HG03159 (cell line): ENCODE data around the gene ARNT2.
"Not testable (repeated sequence)": the region's sequence is repeated elsewhere in the genome, so short reads cannot be mapped to it uniquely, and the experiment has no call there.

ENCODE experiments used
- ATAC-seq: cut with Tn5 transposase; IDR thresholded peaks from one replicate; pipeline ENCODE4 v1.9.1; 2021; ENCODE audit warnings: mild to moderate bottlenecking, moderate library complexity; ENCODE audit not compliant: unreplicated experiment

The ARNT2 gene

DNA sequence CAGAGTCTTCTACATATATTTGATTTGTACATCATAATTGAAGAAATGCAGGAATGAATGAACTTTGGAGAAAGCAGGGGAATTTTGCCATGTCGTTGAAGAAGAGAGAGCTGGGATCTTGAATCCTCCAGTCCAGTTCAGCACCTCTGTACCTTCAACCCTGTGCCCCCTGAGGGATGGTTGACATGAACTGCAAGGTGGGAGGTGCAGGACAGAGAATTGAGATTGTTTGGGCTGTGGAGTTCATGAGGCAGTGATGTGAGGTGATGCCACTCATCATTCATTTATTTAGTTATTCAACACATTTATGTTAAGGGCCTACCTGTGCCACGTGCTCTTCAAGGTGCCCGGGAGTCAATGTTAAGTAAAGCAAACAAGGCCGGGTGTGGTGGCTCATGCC lies 104.6 kb downstream of the ARNT2 start:
- ATAC-seq = no peak

DNA sequence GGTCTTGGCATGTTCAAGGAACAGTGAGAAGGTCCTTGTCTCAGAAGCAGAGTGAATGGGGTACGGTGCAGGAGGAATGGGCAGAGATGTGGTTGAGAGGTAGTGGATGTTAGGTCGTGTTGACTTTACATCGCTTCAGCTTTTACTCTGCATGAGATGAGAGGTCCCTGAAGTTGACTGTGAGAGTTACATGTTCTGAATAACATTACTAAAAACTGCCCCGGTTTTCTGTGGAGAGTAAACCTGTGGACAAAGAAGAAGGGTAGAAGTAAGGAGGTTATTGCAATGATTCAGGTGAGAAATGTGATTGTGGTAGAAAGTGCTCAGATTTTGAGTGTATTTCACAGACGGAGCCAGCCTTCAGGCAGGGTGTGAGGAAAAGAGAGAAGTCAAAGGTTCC lies 105.6 kb downstream of the ARNT2 start:
- ATAC-seq = no peak

DNA sequence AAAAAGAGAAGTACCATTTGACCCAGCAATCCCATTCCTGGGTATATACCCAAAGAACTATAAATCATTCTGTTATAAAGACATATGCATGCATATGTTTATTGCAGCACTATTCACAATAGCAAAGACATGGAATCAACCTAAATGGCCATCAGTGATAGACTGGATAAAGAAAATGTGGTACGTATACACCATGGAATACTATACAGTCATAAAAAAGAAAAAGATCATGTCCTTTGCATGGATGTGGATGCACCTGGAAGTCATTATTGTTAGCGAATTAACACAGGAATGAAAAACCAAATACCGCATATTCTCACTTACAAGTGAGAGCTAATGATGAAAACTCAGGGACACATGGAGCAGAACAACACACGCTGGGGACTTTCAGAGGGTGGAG lies 106.8 kb downstream of the ARNT2 start:
- not testable (repeated sequence) for ATAC-seq

DNA sequence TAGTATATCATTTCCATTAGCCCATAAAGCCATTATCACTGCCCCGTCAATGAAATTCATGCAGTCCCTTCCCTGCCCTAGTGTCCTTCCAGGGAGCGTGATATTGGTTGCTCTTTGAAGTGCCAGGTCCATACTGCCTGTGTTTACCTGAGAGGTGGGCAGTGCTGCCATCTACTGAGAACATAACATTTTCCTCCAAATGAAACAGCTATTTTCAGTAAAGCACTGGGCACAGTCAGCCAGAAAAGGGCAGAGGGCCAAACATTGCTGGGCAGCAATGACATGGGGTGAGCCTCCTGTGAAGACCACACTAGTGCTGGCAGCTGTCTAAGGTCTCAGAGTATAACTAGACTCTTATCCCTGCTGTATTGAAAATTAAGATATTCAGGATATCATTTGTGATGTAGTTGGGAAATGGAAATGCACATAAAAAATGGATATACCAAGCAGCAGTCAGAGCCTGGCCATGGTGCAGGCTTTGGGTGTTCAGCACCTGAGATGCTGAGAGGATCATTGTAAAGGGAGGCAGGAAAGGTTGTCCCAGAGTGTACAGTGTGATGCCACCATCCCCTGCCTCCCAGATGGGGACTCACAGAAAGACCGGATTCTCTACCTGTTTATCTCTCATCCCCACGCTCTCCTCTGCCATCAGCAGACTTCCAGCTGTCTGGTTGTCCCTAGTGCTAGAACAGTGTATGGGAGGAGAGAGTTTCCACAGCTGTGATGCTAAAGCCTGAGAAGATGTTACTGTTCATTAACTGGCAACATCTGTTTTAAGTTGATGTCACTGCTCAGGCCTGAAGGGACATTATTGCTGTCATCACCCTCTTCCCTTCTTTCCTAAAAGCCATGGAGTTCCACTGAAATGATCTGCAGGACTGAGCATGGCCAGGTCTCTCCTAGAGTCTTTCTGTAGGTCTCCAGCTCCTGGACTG lies 108.8 kb downstream of the ARNT2 start:
- ATAC-seq = no peak

DNA sequence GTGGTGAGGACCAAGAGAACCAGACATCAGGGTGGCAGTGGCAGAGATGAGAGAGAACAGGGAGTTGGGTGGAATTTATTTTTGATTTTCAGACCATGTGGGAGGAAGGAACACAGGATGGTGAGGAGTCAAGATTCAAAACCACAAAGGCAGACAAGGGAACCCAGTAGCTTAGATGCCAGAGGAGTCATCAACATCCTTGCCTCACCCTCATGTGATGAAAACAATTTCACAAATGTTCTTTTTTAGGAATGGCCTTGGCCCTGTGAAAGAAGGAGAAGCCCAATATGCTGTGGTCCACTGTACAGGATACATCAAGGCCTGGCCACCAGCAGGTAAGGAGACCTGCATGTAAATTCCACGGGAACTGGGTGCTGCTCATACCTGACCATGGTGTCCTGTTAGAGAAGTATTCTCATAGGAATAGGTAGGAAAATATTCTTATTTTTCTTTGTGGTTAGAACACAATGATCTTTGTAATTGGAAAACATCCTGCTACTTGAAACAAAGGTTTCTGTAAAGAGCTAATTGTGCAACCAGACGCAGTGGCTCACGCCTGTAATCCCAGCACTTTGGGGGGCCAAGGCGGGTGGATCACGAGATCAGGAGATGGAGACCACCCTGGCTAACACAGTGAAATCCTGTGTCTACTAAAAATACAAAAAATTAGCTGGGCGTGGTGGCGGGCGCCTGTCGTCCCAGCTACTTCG lies 110.0 kb downstream of the ARNT2 start:
- ATAC-seq = no peak

DNA sequence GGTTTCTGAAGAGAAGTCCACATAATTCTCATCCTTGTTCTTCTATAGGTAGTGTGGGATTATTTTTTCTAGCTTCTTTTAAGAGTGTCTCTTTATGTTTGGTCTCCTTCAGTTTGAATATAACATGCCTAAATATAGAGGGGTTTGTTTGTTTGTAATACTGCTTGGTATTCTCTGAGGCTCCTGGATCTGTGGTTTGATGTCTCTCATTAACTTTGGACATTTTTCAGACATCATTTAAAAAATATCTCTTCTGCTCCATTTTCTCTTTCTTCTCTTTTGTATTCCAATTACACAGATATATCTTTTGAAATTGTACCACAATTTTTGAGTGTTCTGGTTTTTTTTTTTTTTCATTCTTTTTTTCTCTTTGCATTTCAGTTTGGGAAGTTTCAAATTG lies 113.1 kb downstream of the ARNT2 start:
- no peak for ATAC-seq

DNA sequence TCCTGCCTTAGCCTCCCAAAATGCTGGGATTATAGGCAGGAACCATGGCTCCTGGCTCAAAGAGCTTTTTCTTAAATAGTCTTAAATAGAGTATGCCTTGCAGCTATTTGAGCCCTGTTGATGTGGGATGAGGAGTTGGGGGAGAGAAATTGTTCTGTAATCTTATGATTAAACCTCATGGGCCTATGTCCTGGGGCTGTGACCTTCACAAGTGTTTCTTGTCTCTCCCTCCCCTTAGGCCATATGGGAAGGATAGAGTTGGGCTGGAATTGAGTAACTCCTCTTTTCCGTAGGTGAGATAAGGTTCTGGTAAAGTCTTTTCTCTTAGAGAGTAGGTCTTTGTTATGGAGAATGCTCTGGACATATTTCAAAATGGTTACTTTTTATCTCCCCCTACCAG lies 114.3 kb downstream of the ARNT2 start:
- no peak for ATAC-seq

DNA sequence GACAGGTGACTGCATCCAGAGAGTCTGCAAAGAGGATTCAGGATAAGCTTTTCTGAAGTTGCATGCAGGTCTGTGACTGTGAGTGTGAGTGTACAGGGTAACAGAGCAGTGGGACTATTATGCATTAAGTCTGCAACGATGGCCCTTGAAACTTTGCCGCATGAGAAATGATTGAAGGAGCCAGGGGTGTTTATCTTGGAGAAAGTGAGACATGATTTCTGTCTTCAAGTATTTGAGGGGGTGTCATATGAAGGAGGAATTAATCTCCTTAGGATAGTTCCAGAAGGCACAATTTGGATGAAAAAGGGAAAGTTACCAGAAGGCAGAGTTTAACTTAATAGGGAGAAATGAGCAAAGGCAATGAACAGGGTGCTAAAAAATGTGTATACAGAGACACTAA lies 119.6 kb downstream of the ARNT2 start:
- ATAC-seq = no peak

DNA sequence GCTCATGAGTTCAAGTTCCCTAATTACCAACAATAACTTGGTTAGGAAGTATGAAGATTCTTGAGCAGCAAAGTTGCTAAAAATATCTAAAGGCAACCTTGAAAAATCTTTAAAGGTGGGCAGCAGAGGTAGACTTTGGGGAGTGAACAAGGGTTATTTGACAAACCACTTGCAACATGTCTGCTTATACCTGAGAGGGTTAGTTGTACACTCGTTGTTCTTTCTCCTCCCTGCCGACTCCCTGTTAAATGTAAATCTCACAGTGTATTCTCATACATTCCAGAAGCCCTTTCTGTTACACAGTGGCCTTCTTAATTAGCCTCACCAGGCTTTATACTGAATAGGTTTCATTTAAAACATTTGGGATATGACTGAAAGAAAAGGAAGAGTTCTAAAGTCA lies 121.7 kb downstream of the ARNT2 start:
- ATAC-seq = no peak

DNA sequence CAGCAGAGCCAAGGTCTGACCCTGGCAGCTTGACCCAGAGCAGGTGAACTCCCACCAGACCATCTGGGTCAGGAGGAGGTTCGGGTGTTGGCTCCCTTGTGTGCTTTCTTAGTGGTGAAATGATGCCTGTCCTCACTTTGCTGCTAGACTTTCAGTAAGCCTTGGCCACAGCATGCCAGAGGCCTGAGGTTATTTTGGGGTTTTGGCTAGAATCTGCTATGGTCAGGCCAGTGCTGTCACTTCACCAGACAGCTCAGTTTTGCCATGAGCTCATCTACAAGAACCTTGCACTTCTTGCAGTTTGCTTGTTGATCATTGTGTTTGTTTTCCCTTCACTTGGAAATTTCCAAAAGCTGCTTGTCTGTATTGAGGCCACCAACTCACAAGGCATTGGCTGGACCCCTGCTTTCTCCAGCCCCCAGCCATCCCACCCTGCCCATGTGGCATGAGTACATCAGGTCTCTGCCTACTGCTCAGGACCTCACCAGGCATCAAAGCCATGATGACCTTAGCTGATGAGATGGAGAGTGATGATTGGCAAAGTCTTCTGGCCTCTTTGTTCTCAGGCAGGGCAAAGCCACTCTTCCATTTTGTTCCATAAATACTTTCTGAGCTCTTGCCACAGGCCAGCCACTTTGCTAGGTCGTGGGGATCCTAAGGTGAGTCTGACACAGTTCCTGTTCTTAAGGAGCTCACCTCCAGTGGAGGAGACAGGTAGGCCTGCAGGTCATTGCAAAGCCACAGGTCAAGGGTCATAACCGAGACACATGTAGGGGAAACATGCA lies 122.6 kb downstream of the ARNT2 start:
- ATAC-seq = no peak

DNA sequence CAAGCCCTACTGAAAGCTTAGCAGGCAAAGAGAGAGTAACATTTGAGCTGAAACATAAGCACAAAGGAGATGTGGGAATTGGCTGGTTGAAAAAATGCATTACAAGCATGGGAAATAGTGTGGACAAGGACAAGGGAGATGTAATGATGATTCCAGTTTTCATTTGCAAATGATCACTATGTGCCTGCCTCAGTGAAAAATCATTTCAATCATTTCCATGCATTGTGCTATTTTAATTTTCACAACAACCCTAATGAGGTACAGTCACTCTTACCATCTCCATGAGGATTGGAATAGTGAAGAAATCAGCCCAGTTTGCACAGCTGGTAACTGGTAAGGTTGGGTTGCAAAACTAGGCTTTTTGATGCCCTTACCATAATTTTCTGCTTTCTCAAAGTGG lies 123.2 kb downstream of the ARNT2 start:
- no peak for ATAC-seq

DNA sequence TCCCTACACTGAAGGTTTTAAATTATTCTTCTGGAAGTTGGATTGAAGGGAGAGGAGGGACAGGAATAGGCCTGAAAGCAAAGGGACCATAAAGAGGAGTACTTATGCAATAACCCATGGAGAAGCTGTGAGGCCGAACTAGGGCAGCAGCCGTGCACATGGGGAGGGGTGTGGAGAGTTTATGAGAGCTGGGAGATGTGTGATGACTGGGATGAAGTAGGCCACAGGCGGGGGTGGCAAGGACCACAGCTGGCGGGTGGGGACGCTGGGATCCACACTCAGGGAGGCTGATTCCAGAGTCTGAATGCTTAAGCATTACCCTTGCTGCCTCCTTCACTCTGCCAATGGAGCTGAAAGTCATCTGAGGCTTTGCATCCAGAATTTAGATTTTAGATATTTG lies 123.8 kb downstream of the ARNT2 start:
- ATAC-seq = no peak

DNA sequence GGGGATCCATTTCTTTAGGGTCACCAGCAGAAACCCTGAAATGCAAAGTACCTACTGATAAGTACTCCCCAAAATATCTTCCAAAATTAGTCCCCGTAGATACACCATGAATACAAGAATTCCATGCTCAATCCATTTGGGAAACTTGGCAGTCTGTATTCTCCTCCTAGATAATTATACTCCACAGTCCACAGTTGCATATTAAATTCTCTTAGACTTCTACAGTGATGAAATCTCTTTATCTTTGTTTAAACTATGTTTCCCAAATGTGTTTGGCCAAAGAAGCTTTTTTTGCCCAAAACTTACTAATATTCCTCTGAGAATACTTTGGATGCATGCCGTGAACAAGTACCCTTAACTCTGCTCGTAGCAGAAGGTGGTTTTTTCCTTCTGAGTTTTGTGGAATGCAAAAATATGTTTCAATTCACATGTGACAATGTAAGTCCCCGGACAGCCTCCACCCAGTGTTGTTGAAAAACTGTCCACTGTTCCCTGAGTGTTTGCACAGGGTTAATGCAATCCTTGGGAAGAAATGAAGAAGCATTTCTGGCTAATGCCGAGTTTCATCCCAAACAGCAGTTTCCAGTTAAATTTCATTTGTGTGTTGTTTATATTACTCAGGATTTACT lies 126.7 kb downstream of the ARNT2 start:
- ATAC-seq = no peak

DNA sequence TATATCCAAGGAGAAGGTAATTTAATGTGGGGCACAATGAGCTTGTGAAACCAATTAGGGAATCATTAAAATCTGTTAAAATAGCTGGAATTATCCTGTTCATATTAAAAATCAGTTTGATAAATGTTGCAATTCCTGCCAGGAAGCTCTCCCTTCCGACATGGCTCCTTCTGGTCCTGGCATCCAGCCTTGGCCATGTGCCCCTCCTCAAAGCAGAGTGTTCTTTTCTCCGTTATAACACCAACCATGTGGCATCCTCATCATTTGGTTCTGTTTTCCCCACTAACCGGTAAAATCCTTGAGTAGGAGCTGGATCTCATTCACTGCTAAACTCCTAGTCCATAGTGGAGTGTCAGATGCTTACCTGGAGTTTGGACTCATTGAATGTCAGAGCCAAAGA lies 127.2 kb downstream of the ARNT2 start:
- no peak for ATAC-seq

DNA sequence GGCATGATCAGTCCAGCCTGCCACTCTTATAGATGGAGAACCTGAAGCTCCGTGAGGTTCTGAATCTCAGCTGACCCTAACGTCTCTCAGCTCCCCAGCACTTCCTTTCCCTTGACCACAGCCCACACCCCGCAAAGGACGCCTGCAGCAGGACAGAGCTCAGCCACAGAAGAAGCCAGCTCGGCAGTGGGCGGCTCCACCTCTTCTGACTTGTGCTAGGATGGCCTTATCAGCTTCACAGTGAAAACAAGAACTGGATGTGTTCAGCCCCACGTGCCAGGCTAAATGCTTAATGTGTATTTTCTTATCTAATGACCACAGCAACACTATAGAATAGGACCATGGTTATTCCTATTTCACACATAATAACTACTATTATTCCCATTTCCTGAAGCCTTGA lies 127.6 kb downstream of the ARNT2 start:
- no peak for ATAC-seq

DNA sequence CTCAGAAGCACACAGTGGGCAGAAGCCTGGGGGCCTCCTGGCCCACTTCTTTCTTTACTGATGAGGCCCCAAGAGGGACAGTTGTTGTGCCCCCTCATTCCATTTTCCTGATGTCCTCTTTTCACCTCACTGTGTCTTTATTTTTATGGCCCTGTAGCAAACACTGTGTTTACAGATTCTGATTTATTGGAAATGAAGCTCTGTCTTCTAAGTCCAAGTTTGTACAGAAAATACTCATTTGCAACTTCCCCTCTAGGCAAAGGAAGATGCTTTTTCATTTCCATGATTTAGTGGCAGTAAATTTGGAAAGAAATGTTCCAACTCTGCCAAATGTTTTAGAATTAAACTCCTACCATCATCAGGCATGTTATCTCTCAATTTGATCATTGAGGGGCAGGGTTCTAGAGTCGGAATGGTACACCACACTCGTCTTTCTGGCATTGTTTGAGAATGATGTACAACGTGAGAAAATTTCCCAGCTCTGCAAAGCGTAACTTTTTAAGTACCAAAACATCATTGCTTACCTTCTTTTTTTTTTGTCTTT lies 129.7 kb downstream of the ARNT2 start:
- ATAC-seq = no peak

DNA sequence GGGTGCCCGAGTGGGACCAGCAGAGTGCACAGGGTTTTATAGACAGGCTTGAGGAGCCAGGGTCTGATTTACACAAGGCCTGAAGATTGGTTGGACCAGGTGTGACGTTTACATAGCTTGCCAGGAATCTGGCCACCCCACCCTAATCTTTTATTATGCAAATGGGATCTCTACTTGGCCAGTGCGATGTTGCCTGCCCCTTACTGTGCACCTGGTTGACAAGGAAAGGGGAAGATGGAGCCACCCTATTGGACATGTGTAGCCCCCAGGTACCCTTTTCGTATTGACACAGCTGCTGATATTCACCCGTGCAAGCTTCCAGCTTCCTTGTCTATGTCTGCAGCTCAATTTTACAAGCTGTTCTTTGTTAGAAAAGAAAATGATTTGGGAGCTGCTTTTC lies 132.0 kb downstream of the ARNT2 start:
- no peak for ATAC-seq

DNA sequence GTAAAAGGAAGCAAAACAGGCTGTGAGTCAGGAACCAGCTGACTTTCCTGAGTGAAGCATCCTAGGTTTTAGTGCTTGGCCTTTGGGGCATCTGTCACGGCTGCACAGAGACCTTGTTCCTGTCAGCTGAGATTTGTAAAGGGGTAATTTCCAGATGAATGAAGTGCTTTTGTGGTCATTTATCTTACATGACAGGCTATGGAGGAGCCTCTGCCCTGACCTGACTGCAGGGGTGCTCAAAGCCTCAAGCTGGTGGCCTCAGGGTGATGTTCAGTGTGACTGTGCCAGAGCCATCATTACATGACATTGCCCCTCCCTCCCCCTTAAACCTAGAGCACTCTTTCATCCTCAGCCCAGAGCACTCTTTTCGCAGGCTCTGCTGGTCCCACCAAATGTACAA lies 132.5 kb downstream of the ARNT2 start:
- ATAC-seq = no peak

DNA sequence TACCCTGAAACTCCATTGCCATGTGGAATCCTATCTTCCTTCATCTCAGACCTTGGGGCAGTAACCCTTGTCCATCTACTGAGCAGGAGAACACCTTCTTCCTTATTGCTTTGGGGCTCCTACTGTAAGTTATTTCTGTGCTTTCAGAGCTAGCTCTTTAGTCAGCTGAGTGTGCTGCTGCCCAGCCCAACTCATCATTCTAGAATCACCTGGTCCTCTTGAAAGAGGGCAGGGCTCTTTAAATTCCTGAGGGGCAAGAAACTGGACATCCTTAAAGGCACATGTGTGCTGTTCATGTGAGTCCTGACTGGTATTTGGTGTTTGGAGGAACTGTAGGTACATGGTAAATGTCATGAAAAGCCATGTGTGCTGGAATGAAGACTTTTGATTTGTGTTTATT lies 140.9 kb downstream of the ARNT2 start:
- ATAC-seq = no peak

DNA sequence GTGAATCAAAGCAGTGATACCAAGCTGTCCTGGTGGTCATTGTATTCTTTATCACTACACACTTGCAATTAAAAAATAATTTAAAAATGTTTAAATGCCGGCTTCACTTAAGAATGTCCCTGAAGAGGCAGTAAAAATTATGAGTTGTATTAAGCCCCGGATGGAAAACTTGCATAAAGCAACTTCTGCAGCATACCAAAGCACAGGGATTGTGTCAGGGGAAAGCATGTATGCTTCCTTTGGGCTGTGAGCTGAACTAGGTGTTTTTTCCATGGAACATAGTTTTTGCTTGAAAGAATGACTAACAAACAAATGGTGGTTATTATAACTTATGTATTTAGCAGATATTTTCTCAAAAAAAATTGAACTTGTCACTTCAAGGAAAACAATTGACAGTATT lies 143.1 kb downstream of the ARNT2 start:
- ATAC-seq = no peak

DNA sequence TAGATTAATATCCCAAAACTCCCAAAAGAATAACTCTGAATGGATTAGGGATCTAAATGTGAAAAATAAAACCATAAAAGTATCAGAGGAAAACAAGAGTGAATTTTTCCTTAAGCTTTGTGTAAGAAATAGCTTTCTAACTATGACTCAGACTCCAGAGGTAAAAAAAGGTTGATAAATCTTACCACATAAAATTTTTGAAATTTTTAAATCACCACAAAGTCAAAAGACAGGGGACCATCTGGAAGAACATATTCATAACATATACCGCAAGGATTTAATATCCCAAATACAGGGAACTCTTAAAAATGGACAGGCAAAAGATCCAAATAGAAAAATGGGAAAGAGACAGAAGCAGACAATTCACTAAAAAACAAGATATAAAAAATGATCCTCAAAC lies 145.0 kb downstream of the ARNT2 start:
- no peak for ATAC-seq
